Measurements from ENCODE around the gene ZBTB18. TPM values are rescaled to one million over a fixed set of nuclear protein-coding genes. Genes with fewer than 3 reads are reported as not detected.

Gene ZBTB18
- total RNA-seq, 1 donor from 2014 or later = 41.6 TPM

- Mint-ChIP-seq H3K27ac (no peak overlapping the region), H3K9me3 (no peaks in the 10 kb centered on the region), H3K27me3 (ENCODE audit: low read depth) (no peaks in the 10 kb centered on the region), H3K36me3 (peaks cover 14% of the 10 kb centered on the region), H3K4me3 (no peak overlapping the region), H3K4me1 (peaks cover 19% of the 10 kb centered on the region)
- no peak for TF ChIP-seq CTCF (IDR thresholded peaks at IDR 0.05; ENCODE audit: unreplicated experiment)
- DNase-seq (ENCODE audit: low spot score in 2 of 2, unreplicated experiment in 2 of 2) = no peak
These were observed 1.7 kb downstream of the ZBTB18 start for GRCh38 chr1:244052728-244053312.

- Mint-ChIP-seq H3K27me3 (ENCODE audit: low read depth) (no peaks in the 10 kb centered on the region), H3K4me3 (no peak overlapping the region), H3K36me3 (peaks cover 14% of the 10 kb centered on the region), H3K4me1 (peaks cover 19% of the 10 kb centered on the region), H3K9me3 (no peaks in the 10 kb centered on the region), H3K27ac (no peak overlapping the region)
- no peak for TF ChIP-seq CTCF (IDR thresholded peaks at IDR 0.05; ENCODE audit: unreplicated experiment)
- no peak for DNase-seq (ENCODE audit: low spot score in 2 of 2, unreplicated experiment in 2 of 2)
These were observed 2.7 kb downstream of the ZBTB18 start for GRCh38 chr1:244053831-244054230.

- DNase-seq (ENCODE audit: low spot score in 2 of 2, unreplicated experiment in 2 of 2) = no peak
- H3K4me1 Mint-ChIP-seq = peaks cover 19% of the 10 kb centered on the region
- no peaks in the 10 kb centered on the region for H3K27me3 Mint-ChIP-seq (ENCODE audit: low read depth)
- no peaks in the 10 kb centered on the region for H3K9me3 Mint-ChIP-seq
- no peak overlapping the region for H3K4me3 Mint-ChIP-seq
- TF ChIP-seq CTCF (IDR thresholded peaks at IDR 0.05; ENCODE audit: unreplicated experiment) = no peak
- peaks cover 14% of the 10 kb centered on the region for H3K36me3 Mint-ChIP-seq
- H3K27ac Mint-ChIP-seq = no peak overlapping the region
These were observed 3.3 kb downstream of the ZBTB18 start for GRCh38 chr1:244054247-244054923.

GRCh38 chr1:244054924-244055263, 3.8 kb downstream of the ZBTB18 start:
- no peak for DNase-seq (ENCODE audit: low spot score in 2 of 2, unreplicated experiment in 2 of 2)
- Mint-ChIP-seq H3K4me3 (no peak overlapping the region), H3K4me1 (peaks cover 18% of the 10 kb centered on the region), H3K27ac (no peak overlapping the region), H3K27me3 (ENCODE audit: low read depth) (no peaks in the 10 kb centered on the region), H3K9me3 (no peaks in the 10 kb centered on the region), H3K36me3 (peaks cover 14% of the 10 kb centered on the region)
- TF ChIP-seq CTCF (IDR thresholded peaks at IDR 0.05; ENCODE audit: unreplicated experiment) = no peak

- no peak overlapping the region for H3K4me3 Mint-ChIP-seq
- DNase-seq (ENCODE audit: low spot score in 2 of 2, unreplicated experiment in 2 of 2) = no peak
- H3K9me3 Mint-ChIP-seq = no peaks in the 10 kb centered on the region
- peaks cover 19% of the 10 kb centered on the region for H3K4me1 Mint-ChIP-seq
- no peaks in the 10 kb centered on the region for H3K27me3 Mint-ChIP-seq (ENCODE audit: low read depth)
- H3K36me3 Mint-ChIP-seq = peaks cover 14% of the 10 kb centered on the region
- TF ChIP-seq CTCF (IDR thresholded peaks at IDR 0.05; ENCODE audit: unreplicated experiment) = no peak
- peak overlapping the region; percentile 64 for H3K27ac Mint-ChIP-seq
These were observed 5.5 kb downstream of the ZBTB18 start for GRCh38 chr1:244056577-244056976.

Data from mesothelial cell of epicardium (in vitro differentiated cells).